Left ventricle myocardium inferior (tissue), 1 donor: ENCODE data around the gene NAT9. TPM values are rescaled to one million over a fixed set of nuclear protein-coding genes. Genes with fewer than 3 reads are reported as not detected.

Experiments used
- DNase-seq: peaks from one replicate; pipeline ENCODE4 v3.0.0-alpha.2; 2020
- H3K27ac ChIP-seq: fragments of 200-600 bp; replicated peaks from 2 replicates; pipeline ENCODE4 v1.8.0; 2021
- H3K27me3 ChIP-seq: fragments of 200-600 bp; 2 replicates; pipeline ENCODE4 v1.8.0; 2021; ENCODE audit warnings: low read depth
- H3K36me3 ChIP-seq: fragments of 200-600 bp; 2 replicates; pipeline ENCODE4 v1.8.0; 2021
- H3K4me1 ChIP-seq: fragments of 200-600 bp; 2 replicates; pipeline ENCODE4 v1.8.0; 2021
- H3K4me3 ChIP-seq: fragments of 200-600 bp; 2 replicates; pipeline ENCODE4 v1.8.0; 2021; ENCODE audit warnings: mild to moderate bottlenecking, moderate library complexity
- H3K9me3 ChIP-seq: fragments of 200-600 bp; replicated peaks from 2 replicates; pipeline ENCODE4 v1.8.0; 2021
- intact Hi-C: fragments of 100-400 bp; cut with micrococcal nuclease; formaldehyde crosslinking; loops from one replicate; pipeline ENCODE4 v1.11.0; 2022
- total RNA-seq: library from RNA; stranded (reverse); fragmentation: NEBNext Ultra II Directional; extraction: Animal tissue kit (Norgen Biotek cat#: 25700); gene quantifications from one replicate; pipeline ENCODE4 v1.2.1, GENCODE V29; 2021
- TF ChIP-seq, protein P1 (sequence below): fragments of 200-600 bp; IDR thresholded peaks from 2 replicates; pipeline ENCODE4 v1.8.0; 2021; ENCODE audit warnings: antibody characterized with exemption, mild to moderate bottlenecking, borderline replicate concordance
- donor health status: DM: no; HTN: yes; CAD: no; lungs with severe emphysema.

The NAT9 gene
- total RNA-seq, 1 donor from 2014 or later: 18.6 TPM

DNA sequence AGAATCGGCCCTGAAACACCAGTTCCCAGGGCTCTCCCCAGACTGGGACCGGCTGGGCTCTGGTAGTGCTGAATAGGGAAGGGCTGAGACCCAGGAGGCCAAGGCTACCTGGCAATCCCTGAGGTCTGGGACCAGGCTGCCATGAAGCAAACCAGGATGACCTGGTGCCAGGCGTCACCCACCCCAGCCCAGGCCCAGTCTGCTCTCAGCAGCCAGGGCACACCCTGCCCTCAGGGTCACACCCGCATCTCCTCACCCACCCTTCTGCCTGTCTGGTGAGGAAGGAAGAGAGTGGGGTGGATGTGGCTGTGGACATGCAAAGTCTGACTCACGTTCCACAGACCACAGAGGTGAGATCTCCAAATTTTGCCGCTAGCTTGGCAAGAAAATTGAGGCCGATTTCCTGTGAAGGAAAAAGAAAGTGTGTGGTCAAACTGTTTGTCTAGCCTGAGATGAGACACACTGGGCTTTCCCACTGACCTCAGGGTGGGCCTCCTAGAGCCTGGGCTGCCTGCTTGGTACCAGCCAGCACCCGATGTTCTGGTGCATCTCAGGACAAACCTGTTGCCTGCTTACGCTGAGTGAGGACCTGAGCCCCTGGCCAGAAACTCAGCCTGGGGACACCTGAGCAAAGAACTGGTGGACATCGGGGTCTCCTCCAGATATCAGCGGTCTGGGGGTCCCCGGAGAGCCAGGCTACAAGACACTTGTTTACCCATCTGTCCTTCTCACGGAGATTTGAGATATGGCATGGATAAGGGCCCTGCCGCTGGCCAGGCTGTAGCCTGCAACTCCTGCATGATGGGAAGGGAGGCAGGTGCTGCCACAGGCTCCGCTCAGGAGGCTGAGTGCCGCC, 45.4 kb downstream of the NAT9 start:
- Histone ChIP-seq H3K4me3 (no peak overlapping the region), H3K4me1 (no peaks in the 10 kb centered on the region), H3K27me3 (peaks cover 54% of the 10 kb centered on the region), H3K9me3 (no peaks in the 10 kb centered on the region), H3K36me3 (no peaks in the 10 kb centered on the region), H3K27ac (no peak overlapping the region)
- intact Hi-C loops: no loop called here
- TF ChIP-seq, protein P1, sequence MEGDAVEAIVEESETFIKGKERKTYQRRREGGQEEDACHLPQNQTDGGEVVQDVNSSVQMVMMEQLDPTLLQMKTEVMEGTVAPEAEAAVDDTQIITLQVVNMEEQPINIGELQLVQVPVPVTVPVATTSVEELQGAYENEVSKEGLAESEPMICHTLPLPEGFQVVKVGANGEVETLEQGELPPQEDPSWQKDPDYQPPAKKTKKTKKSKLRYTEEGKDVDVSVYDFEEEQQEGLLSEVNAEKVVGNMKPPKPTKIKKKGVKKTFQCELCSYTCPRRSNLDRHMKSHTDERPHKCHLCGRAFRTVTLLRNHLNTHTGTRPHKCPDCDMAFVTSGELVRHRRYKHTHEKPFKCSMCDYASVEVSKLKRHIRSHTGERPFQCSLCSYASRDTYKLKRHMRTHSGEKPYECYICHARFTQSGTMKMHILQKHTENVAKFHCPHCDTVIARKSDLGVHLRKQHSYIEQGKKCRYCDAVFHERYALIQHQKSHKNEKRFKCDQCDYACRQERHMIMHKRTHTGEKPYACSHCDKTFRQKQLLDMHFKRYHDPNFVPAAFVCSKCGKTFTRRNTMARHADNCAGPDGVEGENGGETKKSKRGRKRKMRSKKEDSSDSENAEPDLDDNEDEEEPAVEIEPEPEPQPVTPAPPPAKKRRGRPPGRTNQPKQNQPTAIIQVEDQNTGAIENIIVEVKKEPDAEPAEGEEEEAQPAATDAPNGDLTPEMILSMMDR: no peak
- no peak for DNase-seq

DNA sequence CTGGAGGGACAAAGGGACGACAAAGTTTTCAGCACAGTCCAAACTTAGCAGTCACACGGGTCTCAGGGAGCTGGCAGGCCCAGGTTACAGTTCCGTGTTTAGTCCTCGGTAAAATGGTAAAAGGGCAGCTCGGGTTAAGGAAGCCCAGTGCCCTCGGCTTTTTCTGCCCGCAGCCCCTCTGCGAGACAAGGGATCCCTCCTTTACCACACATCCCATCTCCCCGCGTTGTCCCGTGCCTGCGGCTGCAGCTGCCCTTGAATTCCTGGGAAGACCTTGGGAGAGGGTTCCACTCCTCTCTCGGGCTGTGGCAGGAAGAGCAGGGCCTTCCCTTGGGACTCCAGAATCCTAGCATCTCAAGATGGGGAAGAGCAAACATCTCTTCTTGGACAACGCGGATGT, 46.3 kb downstream of the NAT9 start:
- Histone ChIP-seq H3K27ac (no peak overlapping the region), H3K27me3 (peaks cover 45% of the 10 kb centered on the region), H3K9me3 (no peaks in the 10 kb centered on the region), H3K4me3 (no peak overlapping the region), H3K4me1 (no peaks in the 10 kb centered on the region), H3K36me3 (no peaks in the 10 kb centered on the region)
- no peak for DNase-seq
- TF ChIP-seq, protein P1: no peak
- intact Hi-C loops: no loop called here

DNA sequence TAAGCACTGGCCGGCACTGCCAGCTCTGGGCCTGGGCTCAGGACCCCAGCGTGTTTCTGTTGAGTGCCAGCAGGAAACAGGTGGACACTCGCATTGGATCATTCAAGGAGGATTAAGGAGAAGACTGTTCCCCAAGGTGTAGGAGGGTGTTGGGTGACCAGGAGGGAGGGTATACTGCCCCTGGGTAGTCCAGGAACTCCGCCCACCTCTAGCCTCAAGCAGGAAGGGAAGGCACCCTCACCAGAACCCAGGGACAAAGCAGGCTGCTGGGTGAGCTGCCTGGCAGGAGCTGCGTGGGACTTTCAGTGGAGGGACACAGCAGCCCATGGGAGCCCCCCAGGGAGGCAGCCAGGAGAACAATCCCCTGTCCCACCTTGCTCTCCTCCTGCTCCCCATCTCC, 46.8 kb downstream of the NAT9 start:
- intact Hi-C loops: no loop called here
- no peak for DNase-seq
- H3K4me3 ChIP-seq: no peak overlapping the region
- H3K27me3 ChIP-seq: peaks cover 41% of the 10 kb centered on the region
- H3K9me3 ChIP-seq: no peaks in the 10 kb centered on the region
- H3K36me3 ChIP-seq: no peaks in the 10 kb centered on the region
- H3K27ac ChIP-seq: no peak overlapping the region
- TF ChIP-seq, protein P1: no peak
- H3K4me1 ChIP-seq: no peaks in the 10 kb centered on the region

DNA sequence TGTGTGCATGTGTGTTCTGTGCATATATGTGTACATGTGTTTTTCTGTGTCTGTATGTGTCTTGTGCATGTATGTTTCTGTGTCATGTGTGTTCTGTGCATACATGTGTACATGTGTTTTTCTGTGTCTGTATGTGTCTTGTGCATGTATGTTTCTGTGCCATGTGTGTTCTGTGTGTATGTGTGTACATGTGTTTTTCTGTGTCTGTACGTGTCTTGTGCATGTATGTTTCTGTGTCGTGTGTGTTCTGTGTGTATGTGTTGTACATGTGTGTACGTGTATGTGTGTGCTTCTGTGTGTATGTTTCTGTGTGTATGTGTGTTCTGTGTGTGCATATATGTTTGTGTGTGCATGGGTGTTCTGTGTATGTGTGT, 47.5 kb downstream of the NAT9 start:
- Histone ChIP-seq H3K4me1 (no peaks in the 10 kb centered on the region), H3K4me3 (no peak overlapping the region), H3K27me3 (peaks cover 34% of the 10 kb centered on the region), H3K27ac (no peak overlapping the region), H3K9me3 (no peaks in the 10 kb centered on the region), H3K36me3 (no peaks in the 10 kb centered on the region)
- DNase-seq: no peak
- intact Hi-C loops: no loop called here
- TF ChIP-seq, protein P1: no peak

DNA sequence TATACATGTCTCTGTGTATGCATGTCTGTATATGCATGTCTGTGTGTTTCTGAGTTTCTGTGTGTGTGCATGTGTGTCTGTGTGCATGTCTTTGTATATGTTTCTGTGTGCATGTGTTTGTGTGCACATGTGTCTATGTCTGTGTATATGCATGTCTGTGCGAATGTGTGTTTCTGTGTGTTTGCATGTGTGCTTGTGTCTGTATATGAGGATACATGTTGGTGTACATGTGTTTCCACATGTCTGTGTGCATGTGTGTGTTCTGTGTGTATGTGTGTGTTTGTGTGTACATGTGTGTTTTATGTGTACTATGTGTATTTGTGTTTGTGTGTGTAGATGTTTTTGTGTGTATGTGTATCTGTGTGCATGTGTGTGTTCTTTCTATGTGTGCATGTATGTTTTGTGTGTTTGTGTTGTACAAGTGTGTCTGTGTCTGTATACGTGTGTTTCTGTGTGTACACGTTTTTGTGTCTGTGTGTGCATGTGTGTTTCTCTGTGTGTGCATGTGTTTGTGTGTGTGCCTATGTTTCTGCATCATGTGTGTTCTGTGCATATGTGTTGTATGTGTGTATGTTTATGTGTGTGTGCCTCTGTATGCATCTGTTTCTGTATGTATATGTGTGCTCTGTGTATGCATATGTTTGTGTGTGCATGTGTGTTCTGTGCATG, 48.0 kb downstream of the NAT9 start:
- Histone ChIP-seq H3K27me3 (peaks cover 31% of the 10 kb centered on the region), H3K9me3 (no peaks in the 10 kb centered on the region), H3K27ac (no peak overlapping the region), H3K4me3 (no peak overlapping the region), H3K4me1 (no peaks in the 10 kb centered on the region), H3K36me3 (no peaks in the 10 kb centered on the region)
- TF ChIP-seq, protein P1: no peak
- DNase-seq: no peak
- intact Hi-C loops: no loop called here
